SK-N-SH treated with all-trans-retinoic acid at 6 μM for 48 hours (cell line): ENCODE data around the gene ACACB.

Source experiments
- ESRRG ChIP-seq: fragments of 250-450 bp; sonication (Bioruptor Pico); IDR thresholded peaks from 2 replicates; pipeline ENCODE4 v1.6.1; 2021; ENCODE audit warnings: mild to moderate bottlenecking
- ISL1 ChIP-seq: fragments of 250-450 bp; sonication (Bioruptor Pico); IDR thresholded peaks from 2 replicates; pipeline ENCODE4 v2.1.2; 2022; ENCODE audit warnings: mild to moderate bottlenecking, moderate library complexity
- SNAI2 ChIP-seq: fragments of 250-450 bp; sonication (Bioruptor Pico); IDR thresholded peaks from 2 replicates; pipeline ENCODE4 v1.5.0; 2020; ENCODE audit warnings: mild to moderate bottlenecking, moderate library complexity
- ZFP30 ChIP-seq: fragments of 450-650 bp; formaldehyde crosslinking; IDR thresholded peaks from 2 replicates; pipeline ENCODE4 v1.5.0; 2022; ENCODE audit warnings: mild to moderate bottlenecking, moderate library complexity
- ZNF70 ChIP-seq: fragments of 450-650 bp; formaldehyde crosslinking; IDR thresholded peaks from 2 replicates; pipeline ENCODE4 v1.5.0; 2020; ENCODE audit warnings: mild to moderate bottlenecking, moderate library complexity
- TF ChIP-seq, protein P1 (sequence below): fragments of 250-450 bp; sonication (Bioruptor Pico); IDR thresholded peaks from 2 replicates; pipeline ENCODE4 v1.5.1; 2020; ENCODE audit warnings: low read depth, mild to moderate bottlenecking, moderate library complexity

GRCh38 chr12:109085590-109085989, 30.8 kb upstream of the ACACB start:
- TF ChIP-seq ZFP30 (CRISPR knock-in tag) = no peak
- TF ChIP-seq, protein P1, sequence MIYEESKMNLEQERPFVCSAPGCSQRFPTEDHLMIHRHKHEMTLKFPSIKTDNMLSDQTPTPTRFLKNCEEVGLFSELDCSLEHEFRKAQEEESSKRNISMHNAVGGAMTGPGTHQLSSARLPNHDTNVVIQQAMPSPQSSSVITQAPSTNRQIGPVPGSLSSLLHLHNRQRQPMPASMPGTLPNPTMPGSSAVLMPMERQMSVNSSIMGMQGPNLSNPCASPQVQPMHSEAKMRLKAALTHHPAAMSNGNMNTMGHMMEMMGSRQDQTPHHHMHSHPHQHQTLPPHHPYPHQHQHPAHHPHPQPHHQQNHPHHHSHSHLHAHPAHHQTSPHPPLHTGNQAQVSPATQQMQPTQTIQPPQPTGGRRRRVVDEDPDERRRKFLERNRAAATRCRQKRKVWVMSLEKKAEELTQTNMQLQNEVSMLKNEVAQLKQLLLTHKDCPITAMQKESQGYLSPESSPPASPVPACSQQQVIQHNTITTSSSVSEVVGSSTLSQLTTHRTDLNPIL (CRISPR knock-in tag) = no peak
- no peak for TF ChIP-seq ISL1 (CRISPR knock-in tag)
- no peak for TF ChIP-seq ZNF70
- no peak for TF ChIP-seq SNAI2
- no peak for TF ChIP-seq ESRRG (CRISPR knock-in tag)
